ENCODE data around the gene CTIF. TPM values are rescaled to one million over a fixed set of nuclear protein-coding genes. Genes with fewer than 3 reads are reported as not detected.

The CTIF gene
- polyA plus RNA-seq, 1 donor from 2014 or later: 50.2 TPM

DNA sequence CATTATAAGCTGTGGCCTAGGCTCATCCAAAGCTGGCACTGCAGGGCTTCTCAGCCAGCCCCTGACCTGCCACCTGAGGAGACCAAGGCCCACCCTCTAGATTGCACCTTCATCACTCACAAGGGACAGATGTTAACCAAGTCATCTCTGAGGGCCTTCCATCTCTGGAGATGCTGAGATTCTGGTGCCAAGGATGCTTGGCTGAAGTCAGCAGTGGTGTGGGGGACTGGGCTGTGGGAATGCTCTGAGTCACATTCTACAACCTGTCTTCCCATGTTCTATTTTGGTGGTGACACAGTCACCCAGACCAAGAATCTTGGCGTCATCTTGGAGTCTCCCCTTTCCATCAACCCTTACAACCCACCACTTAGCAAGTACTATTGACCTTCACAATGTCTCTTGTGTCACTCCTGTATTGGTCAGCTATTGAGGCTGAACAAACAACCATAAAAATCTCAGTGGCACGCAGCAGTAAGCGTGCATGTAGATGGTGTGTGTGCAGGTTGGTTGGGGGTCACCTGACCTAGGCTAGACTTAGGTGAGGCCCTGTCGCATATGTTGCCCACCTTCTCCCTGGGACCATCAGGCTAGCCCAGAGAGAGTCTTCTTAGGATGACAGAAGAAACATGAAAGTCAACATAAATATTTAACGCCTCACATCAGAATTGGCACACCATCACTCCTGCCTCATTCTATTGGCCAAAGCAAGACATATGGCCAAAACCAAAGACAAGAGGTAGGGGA lies 276.9 kb downstream of the CTIF start:
- H3K9me2 ChIP-seq (ENCODE audit: insufficient read depth, low read length): no peaks in the 10 kb centered on the region
- no peak overlapping the region for H3K27ac ChIP-seq (ENCODE audit: low read length)
- no peak overlapping the region for H3K4me3 ChIP-seq (ENCODE audit: low read length)
- H3K9me3 ChIP-seq (ENCODE audit: low read length): no peaks in the 10 kb centered on the region
- H3K9ac ChIP-seq (ENCODE audit: low read length): no peak overlapping the region
- no peaks in the 10 kb centered on the region for H3F3A ChIP-seq (ENCODE audit: insufficient read depth, low read length, poor library complexity, severe bottlenecking)
- no peak overlapping the region for H3K4me2 ChIP-seq (ENCODE audit: low read length)
- H3K36me3 ChIP-seq (ENCODE audit: insufficient read depth, low read length): peaks cover 10% of the 10 kb centered on the region
- TF ChIP-seq, protein P1, sequence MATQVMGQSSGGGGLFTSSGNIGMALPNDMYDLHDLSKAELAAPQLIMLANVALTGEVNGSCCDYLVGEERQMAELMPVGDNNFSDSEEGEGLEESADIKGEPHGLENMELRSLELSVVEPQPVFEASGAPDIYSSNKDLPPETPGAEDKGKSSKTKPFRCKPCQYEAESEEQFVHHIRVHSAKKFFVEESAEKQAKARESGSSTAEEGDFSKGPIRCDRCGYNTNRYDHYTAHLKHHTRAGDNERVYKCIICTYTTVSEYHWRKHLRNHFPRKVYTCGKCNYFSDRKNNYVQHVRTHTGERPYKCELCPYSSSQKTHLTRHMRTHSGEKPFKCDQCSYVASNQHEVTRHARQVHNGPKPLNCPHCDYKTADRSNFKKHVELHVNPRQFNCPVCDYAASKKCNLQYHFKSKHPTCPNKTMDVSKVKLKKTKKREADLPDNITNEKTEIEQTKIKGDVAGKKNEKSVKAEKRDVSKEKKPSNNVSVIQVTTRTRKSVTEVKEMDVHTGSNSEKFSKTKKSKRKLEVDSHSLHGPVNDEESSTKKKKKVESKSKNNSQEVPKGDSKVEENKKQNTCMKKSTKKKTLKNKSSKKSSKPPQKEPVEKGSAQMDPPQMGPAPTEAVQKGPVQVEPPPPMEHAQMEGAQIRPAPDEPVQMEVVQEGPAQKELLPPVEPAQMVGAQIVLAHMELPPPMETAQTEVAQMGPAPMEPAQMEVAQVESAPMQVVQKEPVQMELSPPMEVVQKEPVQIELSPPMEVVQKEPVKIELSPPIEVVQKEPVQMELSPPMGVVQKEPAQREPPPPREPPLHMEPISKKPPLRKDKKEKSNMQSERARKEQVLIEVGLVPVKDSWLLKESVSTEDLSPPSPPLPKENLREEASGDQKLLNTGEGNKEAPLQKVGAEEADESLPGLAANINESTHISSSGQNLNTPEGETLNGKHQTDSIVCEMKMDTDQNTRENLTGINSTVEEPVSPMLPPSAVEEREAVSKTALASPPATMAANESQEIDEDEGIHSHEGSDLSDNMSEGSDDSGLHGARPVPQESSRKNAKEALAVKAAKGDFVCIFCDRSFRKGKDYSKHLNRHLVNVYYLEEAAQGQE (IDR thresholded peaks at IDR 0.05; ENCODE audit: borderline replicate concordance): no peak
- TF ChIP-seq, protein P2, sequence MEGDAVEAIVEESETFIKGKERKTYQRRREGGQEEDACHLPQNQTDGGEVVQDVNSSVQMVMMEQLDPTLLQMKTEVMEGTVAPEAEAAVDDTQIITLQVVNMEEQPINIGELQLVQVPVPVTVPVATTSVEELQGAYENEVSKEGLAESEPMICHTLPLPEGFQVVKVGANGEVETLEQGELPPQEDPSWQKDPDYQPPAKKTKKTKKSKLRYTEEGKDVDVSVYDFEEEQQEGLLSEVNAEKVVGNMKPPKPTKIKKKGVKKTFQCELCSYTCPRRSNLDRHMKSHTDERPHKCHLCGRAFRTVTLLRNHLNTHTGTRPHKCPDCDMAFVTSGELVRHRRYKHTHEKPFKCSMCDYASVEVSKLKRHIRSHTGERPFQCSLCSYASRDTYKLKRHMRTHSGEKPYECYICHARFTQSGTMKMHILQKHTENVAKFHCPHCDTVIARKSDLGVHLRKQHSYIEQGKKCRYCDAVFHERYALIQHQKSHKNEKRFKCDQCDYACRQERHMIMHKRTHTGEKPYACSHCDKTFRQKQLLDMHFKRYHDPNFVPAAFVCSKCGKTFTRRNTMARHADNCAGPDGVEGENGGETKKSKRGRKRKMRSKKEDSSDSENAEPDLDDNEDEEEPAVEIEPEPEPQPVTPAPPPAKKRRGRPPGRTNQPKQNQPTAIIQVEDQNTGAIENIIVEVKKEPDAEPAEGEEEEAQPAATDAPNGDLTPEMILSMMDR (IDR thresholded peaks at IDR 0.05; ENCODE audit: poor library complexity, severe bottlenecking): no peak
- TF ChIP-seq TAF1 (IDR thresholded peaks at IDR 0.05; ENCODE audit: low read depth) (no peak), POLR2AphosphoS5 (IDR thresholded peaks at IDR 0.05) (no peak), EP300 (conservative IDR thresholded peaks at IDR 0.05; ENCODE audit: poor library complexity, severe bottlenecking) (no peak), SMC3 (conservative IDR thresholded peaks at IDR 0.05; ENCODE audit: poor library complexity) (no peak), RAD21 (conservative IDR thresholded peaks at IDR 0.05) (no peak), MXI1 (conservative IDR thresholded peaks at IDR 0.05; ENCODE audit: poor library complexity, severe bottlenecking) (no peak)
- no peaks in the 10 kb centered on the region for H3K79me2 ChIP-seq (replicated peaks; ENCODE audit: insufficient read depth, low read length)
- H2AFZ ChIP-seq (ENCODE audit: low read depth, low read length): no peak overlapping the region
- H3K27me3 ChIP-seq (ENCODE audit: insufficient read depth, low read depth, low read length): no peaks in the 10 kb centered on the region
- H4K20me1 ChIP-seq (ENCODE audit: insufficient read depth): no peaks in the 10 kb centered on the region

- Histone ChIP-seq H3K4me3 (ENCODE audit: low read length) (no peak overlapping the region), H2AFZ (ENCODE audit: low read depth, low read length) (no peak overlapping the region), H3K27me3 (ENCODE audit: insufficient read depth, low read depth, low read length) (no peaks in the 10 kb centered on the region), H3K79me2 (replicated peaks; ENCODE audit: insufficient read depth, low read length) (no peaks in the 10 kb centered on the region), H3K9me2 (ENCODE audit: insufficient read depth, low read length) (no peaks in the 10 kb centered on the region), H3F3A (ENCODE audit: insufficient read depth, low read length, poor library complexity, severe bottlenecking) (no peaks in the 10 kb centered on the region), H4K20me1 (ENCODE audit: insufficient read depth) (no peaks in the 10 kb centered on the region), H3K36me3 (ENCODE audit: insufficient read depth, low read length) (peaks cover 10% of the 10 kb centered on the region), H3K9me3 (ENCODE audit: low read length) (no peaks in the 10 kb centered on the region), H3K4me2 (ENCODE audit: low read length) (no peak overlapping the region), H3K9ac (ENCODE audit: low read length) (no peak overlapping the region), H3K27ac (ENCODE audit: low read length) (no peak overlapping the region)
- TF ChIP-seq, protein P2 (IDR thresholded peaks at IDR 0.05; ENCODE audit: poor library complexity, severe bottlenecking): no peak
- TF ChIP-seq RAD21 (conservative IDR thresholded peaks at IDR 0.05) (no peak), POLR2AphosphoS5 (IDR thresholded peaks at IDR 0.05) (no peak), MXI1 (conservative IDR thresholded peaks at IDR 0.05; ENCODE audit: poor library complexity, severe bottlenecking) (no peak), EP300 (conservative IDR thresholded peaks at IDR 0.05; ENCODE audit: poor library complexity, severe bottlenecking) (no peak), EZH2 (IDR thresholded peaks at IDR 0.05; ENCODE audit: borderline replicate concordance, insufficient read depth, low read length, poor library complexity, severe bottlenecking) (no peak), SMC3 (conservative IDR thresholded peaks at IDR 0.05; ENCODE audit: poor library complexity) (no peak), TAF1 (IDR thresholded peaks at IDR 0.05; ENCODE audit: low read depth) (no peak)
- TF ChIP-seq, protein P1 (IDR thresholded peaks at IDR 0.05; ENCODE audit: borderline replicate concordance): no peak
Measured at GRCh38 chr18:48816554-48816953, 277.7 kb downstream of the CTIF start.

All from neural cell (in vitro differentiated cells).